K562 (cell line): ENCODE results near the gene SAP30BP. TPM values are rescaled to one million over a fixed set of nuclear protein-coding genes. Genes with fewer than 3 reads are reported as not detected.

Source experiments
- ARHGAP35 ChIP-seq: fragments of 450-650 bp; IDR thresholded peaks from 2 replicates; pipeline ENCODE4 v1.6.1; 2018; ENCODE audit not compliant: partially characterized antibody
- ARID2 ChIP-seq: fragments of 450-650 bp; IDR thresholded peaks from 2 replicates; pipeline ENCODE4 v1.6.1; 2017; ENCODE audit warnings: antibody characterized with exemption, mild to moderate bottlenecking
- EZH2 ChIP-seq: IDR thresholded peaks from 2 replicates; pipeline ENCODE4 v1.6.1; 2012; ENCODE audit warnings: low read depth, mild to moderate bottlenecking, inconsistent platforms, low read length, borderline replicate concordance
- KAT8 ChIP-seq: fragments of 450-650 bp; IDR thresholded peaks from 2 replicates; pipeline ENCODE4 v1.6.1; 2016; ENCODE audit warnings: low read depth, mild to moderate bottlenecking
- MAFF ChIP-seq: IDR thresholded peaks from 2 replicates; pipeline ENCODE4 v1.6.1; 2012; ENCODE audit warnings: low read length, improper control_type of control experiment
- RAD21 ChIP-seq, 2 experiments: fragments of 250-450 bp in 1 of 2; fragments of 450-650 bp in 1 of 2; sonication (Bioruptor Pico) in 1 of 2; formaldehyde crosslinking in 1 of 2; IDR thresholded peaks in 1 of 2; conservative IDR thresholded peaks in 1 of 2; 2 replicates each; pipeline versions ENCODE4 v1.4.0 to v1.8.0; 2020 to 2022; ENCODE audit warnings: mild to moderate bottlenecking in 2 of 2, moderate library complexity in 1 of 2
- RAD51 ChIP-seq: fragments of 450-650 bp; IDR thresholded peaks from 2 replicates; pipeline ENCODE4 v1.7.1; 2016; ENCODE audit warnings: low read depth, mild to moderate bottlenecking, borderline replicate concordance
- RCOR1 ChIP-seq, 2 experiments: IDR thresholded peaks; 2 replicates each; pipeline ENCODE4 v1.6.1; 2012; ENCODE audit warnings: low read depth in 2 of 2, low read length in 2 of 2, borderline replicate concordance in 1 of 2, improper control_type of control experiment in 1 of 2
- STAT5A ChIP-seq: IDR thresholded peaks from 2 replicates; pipeline ENCODE4 v1.6.1; 2012; ENCODE audit warnings: low read length, inconsistent platforms, borderline replicate concordance
- polyA plus RNA-seq, 8 experiments: library from polyadenylated mRNA; depleted of rRNA in 4 of 8; stranded (reverse) in 5 of 8; unstranded in 3 of 8; fragments of >200 nt; fragmentation: Nextera tagmentation in 2 of 8; fragmentation: Illumina TruSeq in 1 of 8; extraction: Ambion mirVana in 2 of 8; extraction: Trizol in 1 of 8; gene quantifications; 2 replicates each; pipeline versions ENCODE4 v1.2.1 to v1.2.3, GENCODE V29; 2011 to 2014; ENCODE audit warnings: inconsistent platforms in 1 of 8, missing spikeins in 1 of 8
- total RNA-seq, 7 experiments: library from RNA; depleted of rRNA in 6 of 7; stranded (reverse); fragments of >200 nt in 6 of 7; fragmentation: Illumina TruSeq in 2 of 7; extraction: Trizol in 2 of 7; gene quantifications; 2 replicates each; pipeline versions ENCODE4 v1.2.1 to v1.2.3, GENCODE V29; 2011 to 2021; ENCODE audit warnings: low replicate concordance in 1 of 7
- TF ChIP-seq, protein P1 (sequence below), 2 experiments: fragments of 450-650 bp; IDR thresholded peaks; 2 replicates each; pipeline ENCODE4 v1.6.1; 2018; ENCODE audit warnings: mild to moderate bottlenecking in 2 of 2, low read depth in 1 of 2; ENCODE audit not compliant: partially characterized antibody in 2 of 2
- TF ChIP-seq, protein P2 (sequence below): fragments of 250-450 bp; sonication (Bioruptor Pico); IDR thresholded peaks from 2 replicates; pipeline ENCODE4 v1.4.0; 2020; ENCODE audit warnings: mild to moderate bottlenecking, moderate library complexity
- TF ChIP-seq, protein P3 (sequence below): fragments of 450-650 bp; formaldehyde crosslinking; IDR thresholded peaks from 2 replicates; pipeline ENCODE4 v1.4.0; 2020; ENCODE audit warnings: mild to moderate bottlenecking, mixed read lengths
- TF ChIP-seq, protein P4 (sequence below), 2 experiments: IDR thresholded peaks; 2 replicates each; pipeline ENCODE4 v1.6.1; 2011; ENCODE audit warnings: borderline replicate concordance in 1 of 2, control low read depth in 1 of 2, low read depth in 1 of 2, low read length in 1 of 2, mild to moderate bottlenecking in 1 of 2, mixed read lengths in 1 of 2, moderate library complexity in 1 of 2; ENCODE audit not compliant: insufficient read depth in 1 of 2, insufficient read length in 1 of 2, poor library complexity in 1 of 2, severe bottlenecking in 1 of 2; ENCODE audit errors: extremely low read depth in 1 of 2
- TF ChIP-seq, protein P5 (sequence below): fragments of 250-450 bp; sonication (Bioruptor Pico); IDR thresholded peaks from 2 replicates; pipeline ENCODE4 v1.4.0; 2020; ENCODE audit warnings: mild to moderate bottlenecking, moderate library complexity, borderline replicate concordance

The SAP30BP gene
- total and polyA plus RNA-seq, 9 of the 15 experiments (the other 6 are each of a cell fraction or from before 2014, with no cell fraction given) = 45.3 to 154 (median 71.7) TPM

DNA sequence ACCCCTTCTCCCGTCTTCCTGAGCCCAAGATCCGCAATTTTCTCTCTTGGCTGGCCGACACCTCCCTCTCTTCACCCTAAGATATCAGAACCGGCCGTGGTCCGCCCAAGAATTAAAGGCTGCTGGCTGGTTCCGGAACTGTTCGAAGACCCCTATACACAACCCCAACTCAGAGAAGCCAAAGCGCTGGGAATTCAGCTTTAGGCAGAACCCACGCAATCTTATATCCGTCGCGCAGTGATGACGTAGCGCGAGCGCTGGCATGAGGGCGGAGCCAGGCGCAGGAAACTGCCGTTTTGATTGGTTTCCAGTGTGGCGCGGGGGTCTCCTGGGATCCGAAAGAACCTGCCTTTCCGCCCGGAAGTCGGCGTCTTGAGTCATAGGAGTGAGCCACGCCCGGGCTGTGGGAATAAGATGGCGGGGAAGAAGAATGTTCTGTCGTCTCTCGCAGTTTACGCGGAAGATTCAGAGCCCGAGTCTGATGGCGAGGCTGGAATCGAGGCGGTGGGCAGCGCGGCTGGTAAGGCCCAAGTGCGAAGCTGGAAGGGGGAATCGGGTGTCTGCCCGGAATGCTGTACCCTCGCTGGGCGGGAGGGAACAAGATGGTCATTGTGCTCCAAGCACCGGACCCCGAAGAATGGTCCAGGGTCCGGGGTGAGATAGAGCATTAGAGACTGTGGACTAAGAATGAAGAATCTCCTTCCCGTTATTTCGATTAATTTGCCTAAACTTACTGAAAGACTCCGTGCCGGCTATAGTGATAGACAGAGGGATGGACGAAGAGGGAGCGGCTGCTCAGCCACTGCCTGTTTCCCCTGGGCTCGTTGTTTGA lies at the start of gene SAP30BP, which contains the start of gene RECQL5 (continued):
- TF ChIP-seq, protein P1, sequence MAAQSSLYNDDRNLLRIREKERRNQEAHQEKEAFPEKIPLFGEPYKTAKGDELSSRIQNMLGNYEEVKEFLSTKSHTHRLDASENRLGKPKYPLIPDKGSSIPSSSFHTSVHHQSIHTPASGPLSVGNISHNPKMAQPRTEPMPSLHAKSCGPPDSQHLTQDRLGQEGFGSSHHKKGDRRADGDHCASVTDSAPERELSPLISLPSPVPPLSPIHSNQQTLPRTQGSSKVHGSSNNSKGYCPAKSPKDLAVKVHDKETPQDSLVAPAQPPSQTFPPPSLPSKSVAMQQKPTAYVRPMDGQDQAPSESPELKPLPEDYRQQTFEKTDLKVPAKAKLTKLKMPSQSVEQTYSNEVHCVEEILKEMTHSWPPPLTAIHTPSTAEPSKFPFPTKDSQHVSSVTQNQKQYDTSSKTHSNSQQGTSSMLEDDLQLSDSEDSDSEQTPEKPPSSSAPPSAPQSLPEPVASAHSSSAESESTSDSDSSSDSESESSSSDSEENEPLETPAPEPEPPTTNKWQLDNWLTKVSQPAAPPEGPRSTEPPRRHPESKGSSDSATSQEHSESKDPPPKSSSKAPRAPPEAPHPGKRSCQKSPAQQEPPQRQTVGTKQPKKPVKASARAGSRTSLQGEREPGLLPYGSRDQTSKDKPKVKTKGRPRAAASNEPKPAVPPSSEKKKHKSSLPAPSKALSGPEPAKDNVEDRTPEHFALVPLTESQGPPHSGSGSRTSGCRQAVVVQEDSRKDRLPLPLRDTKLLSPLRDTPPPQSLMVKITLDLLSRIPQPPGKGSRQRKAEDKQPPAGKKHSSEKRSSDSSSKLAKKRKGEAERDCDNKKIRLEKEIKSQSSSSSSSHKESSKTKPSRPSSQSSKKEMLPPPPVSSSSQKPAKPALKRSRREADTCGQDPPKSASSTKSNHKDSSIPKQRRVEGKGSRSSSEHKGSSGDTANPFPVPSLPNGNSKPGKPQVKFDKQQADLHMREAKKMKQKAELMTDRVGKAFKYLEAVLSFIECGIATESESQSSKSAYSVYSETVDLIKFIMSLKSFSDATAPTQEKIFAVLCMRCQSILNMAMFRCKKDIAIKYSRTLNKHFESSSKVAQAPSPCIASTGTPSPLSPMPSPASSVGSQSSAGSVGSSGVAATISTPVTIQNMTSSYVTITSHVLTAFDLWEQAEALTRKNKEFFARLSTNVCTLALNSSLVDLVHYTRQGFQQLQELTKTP (IDR thresholded peaks at IDR 0.05; ENCODE audit: low read depth in 1 of 2, partially characterized antibody in 2 of 2) = no peak
- TF ChIP-seq RCOR1 (IDR thresholded peaks at IDR 0.05; ENCODE audit: borderline replicate concordance in 1 of 2, low read depth in 2 of 2, low read length in 2 of 2) (0 out of 4 replicates have a peak, but pooled peaks of 1 of the 2 experiments have one; percentile 29), RAD51 (no peak; the same call in 1 of the 2 replicates), MAFF (no peak), EZH2 (no peak), RAD21 (CRISPR knock-in tag; conservative IDR thresholded peaks at IDR 0.05 in 1 of 2, IDR thresholded peaks at IDR 0.05 in 1 of 2) (no peak), KAT8 (peak; percentile 73), ARID2 (no peak), ARHGAP35 (no peak), STAT5A (no peak)
- TF ChIP-seq, protein P2, sequence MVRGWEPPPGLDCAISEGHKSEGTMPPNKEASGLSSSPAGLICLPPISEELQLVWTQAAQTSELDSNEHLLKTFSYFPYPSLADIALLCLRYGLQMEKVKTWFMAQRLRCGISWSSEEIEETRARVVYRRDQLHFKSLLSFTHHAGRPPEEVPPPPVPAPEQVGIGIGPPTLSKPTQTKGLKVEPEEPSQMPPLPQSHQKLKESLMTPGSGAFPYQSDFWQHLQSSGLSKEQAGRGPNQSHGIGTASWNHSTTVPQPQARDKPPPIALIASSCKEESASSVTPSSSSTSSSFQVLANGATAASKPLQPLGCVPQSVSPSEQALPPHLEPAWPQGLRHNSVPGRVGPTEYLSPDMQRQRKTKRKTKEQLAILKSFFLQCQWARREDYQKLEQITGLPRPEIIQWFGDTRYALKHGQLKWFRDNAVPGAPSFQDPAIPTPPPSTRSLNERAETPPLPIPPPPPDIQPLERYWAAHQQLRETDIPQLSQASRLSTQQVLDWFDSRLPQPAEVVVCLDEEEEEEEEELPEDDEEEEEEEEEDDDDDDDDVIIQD = no peak
- TF ChIP-seq, protein P3, sequence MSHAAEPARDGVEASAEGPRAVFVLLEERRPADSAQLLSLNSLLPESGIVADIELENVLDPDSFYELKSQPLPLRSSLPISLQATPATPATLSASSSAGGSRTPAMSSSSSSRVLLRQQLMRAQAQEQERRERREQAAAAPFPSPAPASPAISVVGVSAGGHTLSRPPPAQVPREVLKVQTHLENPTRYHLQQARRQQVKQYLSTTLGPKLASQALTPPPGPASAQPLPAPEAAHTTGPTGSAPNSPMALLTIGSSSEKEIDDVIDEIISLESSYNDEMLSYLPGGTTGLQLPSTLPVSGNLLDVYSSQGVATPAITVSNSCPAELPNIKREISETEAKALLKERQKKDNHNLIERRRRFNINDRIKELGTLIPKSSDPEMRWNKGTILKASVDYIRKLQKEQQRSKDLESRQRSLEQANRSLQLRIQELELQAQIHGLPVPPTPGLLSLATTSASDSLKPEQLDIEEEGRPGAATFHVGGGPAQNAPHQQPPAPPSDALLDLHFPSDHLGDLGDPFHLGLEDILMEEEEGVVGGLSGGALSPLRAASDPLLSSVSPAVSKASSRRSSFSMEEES (CRISPR knock-in tag) = no peak
- TF ChIP-seq, protein P4, sequence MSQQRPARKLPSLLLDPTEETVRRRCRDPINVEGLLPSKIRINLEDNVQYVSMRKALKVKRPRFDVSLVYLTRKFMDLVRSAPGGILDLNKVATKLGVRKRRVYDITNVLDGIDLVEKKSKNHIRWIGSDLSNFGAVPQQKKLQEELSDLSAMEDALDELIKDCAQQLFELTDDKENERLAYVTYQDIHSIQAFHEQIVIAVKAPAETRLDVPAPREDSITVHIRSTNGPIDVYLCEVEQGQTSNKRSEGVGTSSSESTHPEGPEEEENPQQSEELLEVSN (IDR thresholded peaks at IDR 0.05; ENCODE audit: borderline replicate concordance in 1 of 2, extremely low read depth in 1 of 2, insufficient read depth in 1 of 2, insufficient read length in 1 of 2, low read depth in 1 of 2, low read length in 1 of 2, poor library complexity in 1 of 2, severe bottlenecking in 1 of 2) = no peak
- TF ChIP-seq, protein P5, sequence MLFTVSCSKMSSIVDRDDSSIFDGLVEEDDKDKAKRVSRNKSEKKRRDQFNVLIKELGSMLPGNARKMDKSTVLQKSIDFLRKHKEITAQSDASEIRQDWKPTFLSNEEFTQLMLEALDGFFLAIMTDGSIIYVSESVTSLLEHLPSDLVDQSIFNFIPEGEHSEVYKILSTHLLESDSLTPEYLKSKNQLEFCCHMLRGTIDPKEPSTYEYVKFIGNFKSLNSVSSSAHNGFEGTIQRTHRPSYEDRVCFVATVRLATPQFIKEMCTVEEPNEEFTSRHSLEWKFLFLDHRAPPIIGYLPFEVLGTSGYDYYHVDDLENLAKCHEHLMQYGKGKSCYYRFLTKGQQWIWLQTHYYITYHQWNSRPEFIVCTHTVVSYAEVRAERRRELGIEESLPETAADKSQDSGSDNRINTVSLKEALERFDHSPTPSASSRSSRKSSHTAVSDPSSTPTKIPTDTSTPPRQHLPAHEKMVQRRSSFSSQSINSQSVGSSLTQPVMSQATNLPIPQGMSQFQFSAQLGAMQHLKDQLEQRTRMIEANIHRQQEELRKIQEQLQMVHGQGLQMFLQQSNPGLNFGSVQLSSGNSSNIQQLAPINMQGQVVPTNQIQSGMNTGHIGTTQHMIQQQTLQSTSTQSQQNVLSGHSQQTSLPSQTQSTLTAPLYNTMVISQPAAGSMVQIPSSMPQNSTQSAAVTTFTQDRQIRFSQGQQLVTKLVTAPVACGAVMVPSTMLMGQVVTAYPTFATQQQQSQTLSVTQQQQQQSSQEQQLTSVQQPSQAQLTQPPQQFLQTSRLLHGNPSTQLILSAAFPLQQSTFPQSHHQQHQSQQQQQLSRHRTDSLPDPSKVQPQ = no peak
